ENCODE results near the gene EMILIN2.
"Not testable (repeated sequence)": the region's sequence is repeated elsewhere in the genome, so short reads cannot be mapped to it uniquely, and the experiment has no call there.

The EMILIN2 gene

DNA sequence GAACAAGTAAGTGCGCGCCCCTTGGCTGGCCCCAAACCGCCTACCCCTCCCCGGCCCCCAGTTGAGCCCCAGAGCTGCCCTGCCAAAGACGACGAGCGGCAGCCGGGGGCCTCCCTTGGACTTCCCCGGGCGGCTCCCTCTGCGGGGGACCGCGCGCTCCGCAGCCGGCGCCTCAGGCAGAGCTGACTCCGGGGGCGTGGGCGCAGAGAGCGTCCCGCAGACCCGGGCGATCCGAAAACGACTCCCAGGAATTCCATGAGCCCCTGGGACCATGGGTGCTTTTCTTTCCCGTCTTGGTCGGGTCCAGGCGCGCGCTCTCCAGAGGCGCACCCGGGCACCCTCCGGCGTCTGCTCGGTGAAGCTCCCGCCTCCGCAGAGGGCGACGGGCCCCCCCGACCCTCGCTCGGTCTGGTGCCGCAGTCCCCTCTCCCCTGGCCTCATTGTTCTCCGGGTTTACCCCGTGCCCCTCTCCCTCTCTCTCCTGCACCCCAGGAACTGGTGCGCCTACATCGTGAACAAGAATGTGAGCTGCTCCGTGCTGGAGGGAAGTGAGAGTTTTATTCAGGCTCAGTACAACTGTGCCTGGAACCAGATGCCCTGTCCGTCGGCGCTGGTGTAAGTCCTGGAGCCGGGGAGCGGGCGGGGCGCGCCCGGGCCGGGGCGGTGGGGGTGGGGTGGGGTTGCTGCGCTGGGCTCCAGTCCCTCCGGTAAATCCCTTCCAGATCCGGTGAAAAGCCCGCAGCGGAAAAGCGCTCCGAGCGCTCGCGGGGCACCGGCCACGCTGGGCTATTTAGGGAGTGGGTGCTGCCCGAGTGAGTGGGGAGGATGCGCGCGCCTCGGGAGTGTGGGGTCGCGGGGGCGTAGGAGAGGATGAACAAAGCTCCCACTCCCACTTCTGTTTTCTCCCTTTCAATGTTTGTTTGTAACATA is 776 bp downstream of the EMILIN2 start:
- DNase-seq, result peak; percentile 25

- no peak for DNase-seq
Measured at GRCh38 chr18:2848247-2849246, 1.7 kb downstream of the EMILIN2 start.

DNA sequence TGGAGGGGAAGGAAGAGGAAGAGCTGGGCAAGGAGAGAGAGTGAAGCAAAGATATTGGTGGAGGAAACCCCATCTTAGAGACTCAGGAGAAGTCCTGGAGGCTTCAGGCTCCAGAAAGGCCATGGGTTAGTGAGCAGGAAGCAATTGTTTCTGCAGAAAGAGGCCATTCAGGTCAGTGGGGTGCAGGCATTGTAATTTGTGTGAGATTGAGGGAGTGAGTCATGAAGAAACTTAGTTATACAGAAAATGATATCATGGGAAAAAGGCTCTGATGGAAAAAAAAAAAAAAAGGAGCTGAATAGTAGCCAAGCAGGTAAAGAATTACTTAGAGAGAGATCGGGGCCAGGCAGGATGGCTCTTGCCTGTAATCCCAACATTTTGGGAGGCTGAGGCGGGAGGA is 4.0 kb downstream of the EMILIN2 start:
- no peak for DNase-seq

DNA sequence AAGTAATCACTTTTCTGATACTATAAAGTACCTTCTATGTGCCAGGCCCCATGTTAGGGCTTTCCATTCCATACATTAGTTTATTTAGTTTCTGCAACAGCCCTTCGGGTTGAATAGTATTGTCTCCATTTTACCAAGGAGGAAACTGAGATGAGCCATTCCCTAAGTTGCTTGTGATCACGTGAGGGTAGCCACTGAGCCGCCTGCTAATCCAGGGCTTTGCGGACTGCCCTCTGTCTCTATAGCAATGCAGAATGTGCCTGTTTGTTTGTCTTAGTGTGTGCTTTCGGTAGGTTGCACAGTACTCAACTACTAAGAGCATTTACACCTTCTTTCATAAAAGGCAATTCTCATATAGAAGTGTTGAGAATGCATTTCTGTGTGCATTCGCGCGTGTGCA is 5.0 kb downstream of the EMILIN2 start:
- no peak for DNase-seq

DNA sequence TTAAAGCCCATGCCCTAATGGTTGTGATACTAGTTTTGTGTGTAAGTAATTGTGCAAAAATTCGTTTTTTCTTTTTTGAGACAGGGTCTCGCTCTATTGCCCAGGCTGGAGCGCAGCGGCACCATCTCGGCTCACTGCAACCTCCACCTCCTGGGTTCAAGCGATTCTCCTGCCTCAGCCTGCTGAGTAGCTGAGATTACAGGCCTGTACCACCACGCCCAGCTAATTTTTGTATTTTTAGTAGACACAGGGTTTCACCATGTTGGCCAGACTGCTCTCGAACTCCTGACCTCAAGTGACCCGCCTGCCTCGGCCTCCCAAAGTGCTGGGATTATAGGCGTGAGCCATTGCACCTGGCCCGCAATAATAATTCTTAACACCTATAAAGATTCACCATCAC is 5.7 kb downstream of the EMILIN2 start:
- DNase-seq, result not testable (repeated sequence)

DNA sequence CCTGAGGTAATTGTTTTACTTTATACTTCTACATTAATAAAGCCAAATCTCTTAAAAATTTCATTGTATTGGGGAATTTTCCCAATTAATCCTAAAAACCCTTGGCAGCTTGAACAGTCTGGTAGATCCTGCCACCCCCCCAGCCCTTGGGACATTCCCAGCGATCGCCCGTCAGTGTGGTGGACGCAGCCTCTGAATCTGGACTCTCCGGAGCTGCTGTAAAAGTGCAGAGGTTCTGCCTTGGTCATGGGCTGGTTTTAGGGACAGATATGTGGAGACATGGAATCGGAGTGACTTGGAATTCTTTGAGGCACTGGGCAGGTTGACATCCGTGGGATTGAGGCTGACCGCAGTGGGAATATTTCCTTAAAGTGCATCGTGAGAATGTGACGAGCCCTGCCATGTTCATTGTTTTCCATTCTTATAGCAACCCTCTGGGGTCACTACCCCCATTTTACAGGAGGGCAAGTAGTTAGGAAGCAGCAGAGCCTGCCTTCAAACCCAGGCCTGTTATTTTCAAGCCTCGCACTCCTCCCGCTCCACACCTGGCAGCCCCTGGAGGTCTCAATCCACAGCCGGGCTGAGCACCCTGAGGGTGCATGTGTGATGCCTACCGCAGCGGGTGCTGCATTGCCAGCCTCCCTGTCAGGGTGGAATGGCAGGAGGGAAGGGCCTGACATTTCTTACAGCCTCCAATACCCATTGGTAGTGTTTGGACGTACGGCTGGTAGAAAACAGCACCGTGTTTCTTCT is 6.5 kb downstream of the EMILIN2 start:
- DNase-seq, result no peak

GRCh38 chr18:2853926-2854664 is 7.3 kb downstream of the EMILIN2 start:
- DNase-seq, result no peak

GRCh38 chr18:2854875-2855274 is 8.1 kb downstream of the EMILIN2 start:
- no peak for DNase-seq

DNA sequence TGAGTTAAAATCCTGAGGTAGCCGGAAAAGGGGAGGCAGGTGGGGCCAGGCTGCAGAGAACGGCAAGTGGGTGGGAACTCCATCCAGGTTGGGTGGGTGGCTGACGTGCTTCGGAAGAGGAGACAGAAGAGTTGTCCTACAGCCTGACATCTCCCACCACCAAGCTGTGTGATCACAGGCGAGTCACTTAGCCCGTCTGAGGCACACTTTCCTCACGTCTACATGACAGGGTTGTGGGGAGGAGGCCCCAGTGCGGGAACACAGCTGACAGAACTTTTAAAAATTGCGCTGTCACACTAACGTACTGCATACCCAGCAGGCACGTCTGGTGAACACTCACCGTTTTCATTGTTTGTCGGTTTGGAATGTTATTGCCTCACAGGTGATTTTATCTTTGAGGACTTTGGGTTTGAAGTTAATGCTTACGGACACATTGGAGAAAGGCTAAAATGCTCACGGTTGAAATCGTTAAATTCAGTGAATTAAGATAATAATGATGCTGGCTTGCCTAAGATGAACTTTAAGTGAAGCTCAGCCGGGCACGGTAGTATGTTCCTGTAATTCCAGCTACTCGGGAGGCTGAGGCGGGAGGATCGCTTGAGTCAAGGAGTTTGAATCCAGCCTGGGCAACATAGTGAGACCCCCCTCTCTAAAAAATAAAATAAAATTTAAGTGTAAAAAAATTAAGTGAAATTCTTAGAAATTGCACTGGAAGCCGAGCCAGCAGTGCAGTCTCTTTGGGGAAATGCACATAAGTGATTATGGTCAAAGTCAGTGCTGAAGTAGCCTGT is 8.9 kb downstream of the EMILIN2 start:
- no peak for DNase-seq

- DNase-seq, result no peak
Measured at GRCh38 chr18:2856547-2857170, 9.9 kb downstream of the EMILIN2 start.

DNA sequence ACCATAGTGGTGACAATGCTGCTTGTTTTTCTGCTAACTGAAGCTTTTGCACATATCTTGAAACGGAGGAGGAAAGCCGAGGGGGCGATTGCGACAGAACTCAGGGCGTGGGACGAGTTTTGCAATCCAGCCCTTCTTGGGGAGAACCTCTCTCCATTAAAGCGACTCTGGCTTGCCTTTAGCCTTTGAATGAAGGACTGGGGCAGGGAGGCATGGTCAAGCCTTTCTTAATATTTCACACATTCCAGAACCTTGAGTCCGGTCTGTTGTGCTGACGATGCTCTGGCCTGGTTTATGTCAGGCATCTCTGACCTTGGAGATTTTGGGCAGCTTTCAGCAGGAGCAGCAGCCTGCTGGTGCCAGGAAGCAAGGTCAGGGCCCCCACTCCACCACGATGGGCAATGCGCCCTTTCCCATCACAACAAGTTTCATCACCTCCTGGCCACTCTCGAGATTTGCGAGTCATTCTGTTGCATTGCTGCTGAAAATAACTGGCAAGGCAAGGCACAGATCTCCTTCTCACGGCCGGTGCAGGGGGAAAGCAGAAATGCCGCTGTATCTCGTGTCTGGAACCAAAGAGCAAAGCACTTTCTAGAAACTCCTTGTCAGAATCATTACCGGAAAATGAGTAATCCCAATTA is 10.8 kb downstream of the EMILIN2 start:
- no peak for DNase-seq

DNA sequence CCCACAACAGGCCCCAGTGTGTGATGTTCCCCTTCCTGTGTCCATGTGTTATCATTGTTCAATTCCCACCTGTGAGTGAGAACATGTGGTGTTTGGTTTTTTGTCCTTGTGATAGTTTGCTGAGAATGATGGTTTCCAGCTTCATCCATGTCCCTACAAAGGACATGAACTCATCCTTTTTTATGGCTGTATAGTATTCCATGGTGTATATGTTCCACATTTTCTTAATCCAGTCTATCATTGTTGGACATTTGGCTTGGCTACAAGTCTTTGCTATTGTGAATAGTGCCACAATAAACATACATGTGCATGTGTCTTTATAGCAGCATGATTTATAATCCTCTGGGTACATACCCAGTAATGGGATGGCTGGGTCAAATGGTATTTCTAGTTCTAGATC is 13.6 kb downstream of the EMILIN2 start:
- not testable (repeated sequence) for DNase-seq

- DNase-seq, result not testable (repeated sequence)
Measured at GRCh38 chr18:2863997-2864396, 17.2 kb downstream of the EMILIN2 start.

GRCh38 chr18:2866465-2866864 is 19.7 kb downstream of the EMILIN2 start:
- not testable (repeated sequence) for DNase-seq

DNA sequence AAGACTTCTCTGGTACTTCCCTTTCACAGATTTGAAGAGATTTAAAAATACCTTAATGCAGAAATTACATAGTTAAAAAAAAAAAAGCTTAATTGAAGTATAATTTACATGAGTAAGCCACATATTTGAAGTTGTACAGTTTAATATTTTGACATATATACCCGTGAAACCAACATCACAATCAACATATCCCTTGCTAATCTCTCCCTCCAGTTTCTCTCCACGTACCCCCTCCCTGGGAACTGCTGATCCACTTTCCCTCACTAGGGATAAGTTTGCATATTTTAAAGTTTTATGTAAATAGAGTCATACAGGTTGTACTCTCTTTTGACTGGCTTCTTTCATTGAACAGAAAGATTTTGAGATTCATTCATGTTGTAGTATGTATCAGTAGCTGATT is 22.4 kb downstream of the EMILIN2 start:
- DNase-seq, result no peak

DNA sequence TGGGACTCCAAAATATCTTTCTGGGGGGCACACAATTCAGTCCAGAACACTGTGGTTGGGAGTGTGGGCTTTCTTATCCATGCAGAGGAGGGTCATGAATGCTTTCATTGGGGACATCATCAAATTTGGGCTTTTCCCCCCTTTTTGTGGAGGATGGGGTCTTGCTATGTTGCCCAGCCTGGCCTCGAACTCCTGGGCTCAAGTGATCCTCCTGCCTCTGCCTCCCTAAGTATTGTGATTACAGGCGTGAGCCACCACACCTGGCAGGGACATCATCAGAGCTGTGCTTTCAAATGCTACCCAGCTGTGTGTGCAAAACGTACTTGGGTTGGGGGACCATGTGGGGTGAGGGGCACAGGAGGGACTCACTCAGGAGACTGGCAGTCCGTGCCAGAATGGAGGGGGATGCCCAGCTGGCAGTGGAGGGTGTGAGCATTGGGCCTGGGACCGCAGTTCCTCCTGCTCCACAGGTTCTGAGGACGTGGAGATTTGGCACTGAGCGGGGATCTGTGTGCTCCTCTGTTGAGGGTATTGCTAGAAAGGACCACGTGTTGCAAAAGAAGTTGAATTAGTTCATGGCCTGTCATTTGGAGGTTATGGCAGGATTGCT is 24.4 kb downstream of the EMILIN2 start:
- no peak for DNase-seq

DNA sequence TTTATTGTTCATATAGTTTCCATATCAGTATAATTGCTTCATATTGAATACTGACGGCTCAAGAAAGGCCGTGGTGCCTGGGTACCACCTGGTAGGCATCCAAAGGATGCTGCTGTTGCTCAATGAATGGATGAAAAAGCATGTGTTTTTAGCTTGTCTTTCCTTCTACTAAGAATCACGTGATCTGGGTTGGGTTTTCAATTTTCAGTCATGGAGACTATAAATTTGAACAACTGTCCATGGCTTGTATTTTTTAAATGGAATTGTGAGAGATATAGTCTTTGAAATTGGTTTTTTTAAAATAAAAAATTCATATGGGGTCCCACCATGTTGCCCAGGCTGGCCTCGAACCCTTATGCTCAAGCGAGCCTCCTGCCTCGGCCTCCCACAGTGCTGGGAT is 25.3 kb downstream of the EMILIN2 start:
- DNase-seq, result no peak

GRCh38 chr18:2874765-2875164 is 28.0 kb downstream of the EMILIN2 start:
- DNase-seq, result no peak

- DNase-seq, result no peak
Measured at GRCh38 chr18:2878656-2879330, 32.0 kb downstream of the EMILIN2 start.

All from activated CD4-positive, alpha-beta T cell treated with anti-CD3 and anti-CD28 coated beads, Interleukin-10, Interleukin-2, amounts not matched to agents 100 ng/mL and 50 ng/mL, durations not matched to agents 16 hours and 8 hours (primary cell).